Loucy (cell line): Measurements from ENCODE around the gene DPEP3.

Experiments
- EZH2phosphoT487 ChIP-seq: fragments of 200-600 bp; IDR thresholded peaks from 2 replicates; pipeline ENCODE4 v1.6.1; 2018; ENCODE audit warnings: antibody characterized with exemption, mild to moderate bottlenecking, moderate library complexity, borderline replicate concordance
- TF ChIP-seq, protein P1 (sequence below): fragments of 200-600 bp; sonication (generic); conservative IDR thresholded peaks from 2 replicates; pipeline ENCODE4 v1.5.1; 2014; ENCODE audit warnings: mild to moderate bottlenecking, antibody characterized with exemption, low read length

DNA sequence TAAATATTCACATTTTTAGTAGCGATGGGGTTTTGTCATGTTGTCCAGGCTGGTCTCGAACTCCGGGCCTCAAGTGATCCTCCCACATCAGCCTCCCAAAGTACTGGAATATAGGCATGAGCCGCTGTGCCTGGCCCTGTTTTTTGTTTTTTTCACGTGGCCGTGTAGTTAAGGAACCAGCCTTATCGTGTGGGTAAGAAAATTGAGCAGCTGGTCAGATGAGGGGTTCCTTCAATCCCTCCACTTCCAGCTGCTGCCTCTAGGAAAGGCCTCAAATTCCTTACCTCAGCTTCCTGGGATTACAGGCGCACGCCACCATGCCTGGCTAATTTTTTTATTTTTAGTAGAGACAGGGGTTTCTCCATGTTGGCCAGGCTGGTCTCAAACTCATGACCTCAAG, 24.9 kb upstream of the DPEP3 start:
- no peak for TF ChIP-seq EZH2phosphoT487
- TF ChIP-seq, protein P1, sequence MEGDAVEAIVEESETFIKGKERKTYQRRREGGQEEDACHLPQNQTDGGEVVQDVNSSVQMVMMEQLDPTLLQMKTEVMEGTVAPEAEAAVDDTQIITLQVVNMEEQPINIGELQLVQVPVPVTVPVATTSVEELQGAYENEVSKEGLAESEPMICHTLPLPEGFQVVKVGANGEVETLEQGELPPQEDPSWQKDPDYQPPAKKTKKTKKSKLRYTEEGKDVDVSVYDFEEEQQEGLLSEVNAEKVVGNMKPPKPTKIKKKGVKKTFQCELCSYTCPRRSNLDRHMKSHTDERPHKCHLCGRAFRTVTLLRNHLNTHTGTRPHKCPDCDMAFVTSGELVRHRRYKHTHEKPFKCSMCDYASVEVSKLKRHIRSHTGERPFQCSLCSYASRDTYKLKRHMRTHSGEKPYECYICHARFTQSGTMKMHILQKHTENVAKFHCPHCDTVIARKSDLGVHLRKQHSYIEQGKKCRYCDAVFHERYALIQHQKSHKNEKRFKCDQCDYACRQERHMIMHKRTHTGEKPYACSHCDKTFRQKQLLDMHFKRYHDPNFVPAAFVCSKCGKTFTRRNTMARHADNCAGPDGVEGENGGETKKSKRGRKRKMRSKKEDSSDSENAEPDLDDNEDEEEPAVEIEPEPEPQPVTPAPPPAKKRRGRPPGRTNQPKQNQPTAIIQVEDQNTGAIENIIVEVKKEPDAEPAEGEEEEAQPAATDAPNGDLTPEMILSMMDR = no peak
